ENCODE results near the gene RNF148.
"Not testable (repeated sequence)": the region's sequence is repeated elsewhere in the genome, so short reads cannot be mapped to it uniquely, and the experiment has no call there.

The RNF148 gene

GRCh38 chr7:122692769-122693309 is 9.9 kb downstream of the RNF148 start:
- Histone ChIP-seq H3K27me3 (ENCODE audit: control insufficient read depth in 5 of 5, insufficient read depth in 4 of 5, low read length in 5 of 5) (no peaks in the 10 kb centered on the region), H3K4me1 (ENCODE audit: control insufficient read depth in 5 of 5, insufficient read depth in 5 of 5, low read length in 5 of 5) (no peaks in the 10 kb centered on the region), H3K4me3 (ENCODE audit: low read depth in 1 of 5, low read length in 5 of 5) (no peak overlapping the region)

GRCh38 chr7:122691569-122692235 is 11.0 kb downstream of the RNF148 start:
- Histone ChIP-seq H3K9ac (ENCODE audit: low read length in 5 of 5) (no peak overlapping the region), H3K4me1 (ENCODE audit: control insufficient read depth in 5 of 5, insufficient read depth in 5 of 5, low read length in 5 of 5) (no peaks in the 10 kb centered on the region), H3K4me3 (ENCODE audit: low read depth in 1 of 5, low read length in 5 of 5) (no peak overlapping the region), H3K36me3 (ENCODE audit: control insufficient read depth in 5 of 5, insufficient read depth in 5 of 5, low read length in 5 of 5) (no peaks in the 10 kb centered on the region), H3K27ac (ENCODE audit: low read depth, low read length) (no peak overlapping the region), H3K27me3 (ENCODE audit: control insufficient read depth in 5 of 5, insufficient read depth in 4 of 5, low read length in 5 of 5) (no peaks in the 10 kb centered on the region), H3K9me3 (ENCODE audit: control insufficient read depth in 5 of 5, low read length in 5 of 5) (no peaks in the 10 kb centered on the region)

More at GRCh38 chr7:122692769-122693309, 9.9 kb downstream of the RNF148 start:
- Histone ChIP-seq H3K9me3 (ENCODE audit: control insufficient read depth in 5 of 5, low read length in 5 of 5) (no peaks in the 10 kb centered on the region), H3K9ac (ENCODE audit: low read length in 5 of 5) (no peak overlapping the region), H3K36me3 (ENCODE audit: control insufficient read depth in 5 of 5, insufficient read depth in 5 of 5, low read length in 5 of 5) (no peaks in the 10 kb centered on the region), H3K27ac (ENCODE audit: low read depth, low read length) (no peak overlapping the region)

- Histone ChIP-seq H3K4me1 (ENCODE audit: control insufficient read depth in 5 of 5, insufficient read depth in 5 of 5, low read length in 5 of 5) (no peaks in the 10 kb centered on the region), H3K4me3 (ENCODE audit: low read depth in 1 of 5, low read length in 5 of 5) (no peak overlapping the region), H3K27ac (ENCODE audit: low read depth, low read length) (no peak overlapping the region), H3K9me3 (ENCODE audit: control insufficient read depth in 5 of 5, low read length in 5 of 5) (no peaks in the 10 kb centered on the region), H3K36me3 (ENCODE audit: control insufficient read depth in 5 of 5, insufficient read depth in 5 of 5, low read length in 5 of 5) (no peaks in the 10 kb centered on the region), H3K27me3 (ENCODE audit: control insufficient read depth in 5 of 5, insufficient read depth in 4 of 5, low read length in 5 of 5) (no peaks in the 10 kb centered on the region), H3K9ac (ENCODE audit: low read length in 5 of 5) (no peak overlapping the region)
Measured at GRCh38 chr7:122689346-122690109, 13.2 kb downstream of the RNF148 start.

GRCh38 chr7:122688400-122688998 is 14.2 kb downstream of the RNF148 start:
- H3K4me3 ChIP-seq (ENCODE audit: low read depth in 1 of 5, low read length in 5 of 5), result no peak overlapping the region
- H3K9ac ChIP-seq (ENCODE audit: low read length in 5 of 5), result no peak overlapping the region
- H3K9me3 ChIP-seq (ENCODE audit: control insufficient read depth in 5 of 5, low read length in 5 of 5), result no peaks in the 10 kb centered on the region
- H3K27me3 ChIP-seq (ENCODE audit: control insufficient read depth in 5 of 5, insufficient read depth in 4 of 5, low read length in 5 of 5), result no peaks in the 10 kb centered on the region
- H3K36me3 ChIP-seq (ENCODE audit: control insufficient read depth in 5 of 5, insufficient read depth in 5 of 5, low read length in 5 of 5), result no peaks in the 10 kb centered on the region
- H3K4me1 ChIP-seq (ENCODE audit: control insufficient read depth in 5 of 5, insufficient read depth in 5 of 5, low read length in 5 of 5), result no peaks in the 10 kb centered on the region
- no peak overlapping the region for H3K27ac ChIP-seq (ENCODE audit: low read depth, low read length)

GRCh38 chr7:122686360-122686878 is 16.3 kb downstream of the RNF148 start:
- Histone ChIP-seq H3K36me3 (ENCODE audit: control insufficient read depth in 5 of 5, insufficient read depth in 5 of 5, low read length in 5 of 5) (no peaks in the 10 kb centered on the region), H3K27ac (ENCODE audit: low read depth, low read length) (no peak overlapping the region), H3K27me3 (ENCODE audit: control insufficient read depth in 5 of 5, insufficient read depth in 4 of 5, low read length in 5 of 5) (no peaks in the 10 kb centered on the region)

GRCh38 chr7:122684504-122684903 is 18.2 kb downstream of the RNF148 start:
- no peaks in the 10 kb centered on the region for H3K9me3 ChIP-seq (ENCODE audit: control insufficient read depth in 5 of 5, low read length in 5 of 5)
- H3K4me3 ChIP-seq (ENCODE audit: low read depth in 1 of 5, low read length in 5 of 5), result no peak overlapping the region
- no peaks in the 10 kb centered on the region for H3K36me3 ChIP-seq (ENCODE audit: control insufficient read depth in 5 of 5, insufficient read depth in 5 of 5, low read length in 5 of 5)
- no peaks in the 10 kb centered on the region for H3K4me1 ChIP-seq (ENCODE audit: control insufficient read depth in 5 of 5, insufficient read depth in 5 of 5, low read length in 5 of 5)
- H3K9ac ChIP-seq (ENCODE audit: low read length in 5 of 5), result no peak overlapping the region
- no peaks in the 10 kb centered on the region for H3K27me3 ChIP-seq (ENCODE audit: control insufficient read depth in 5 of 5, insufficient read depth in 4 of 5, low read length in 5 of 5)
- H3K27ac ChIP-seq (ENCODE audit: low read depth, low read length), result no peak overlapping the region

More at GRCh38 chr7:122686360-122686878, 16.3 kb downstream of the RNF148 start:
- Histone ChIP-seq H3K9me3 (ENCODE audit: control insufficient read depth in 5 of 5, low read length in 5 of 5) (no peaks in the 10 kb centered on the region), H3K9ac (ENCODE audit: low read length in 5 of 5) (no peak overlapping the region), H3K4me3 (ENCODE audit: low read depth in 1 of 5, low read length in 5 of 5) (no peak overlapping the region), H3K4me1 (ENCODE audit: control insufficient read depth in 5 of 5, insufficient read depth in 5 of 5, low read length in 5 of 5) (no peaks in the 10 kb centered on the region)

GRCh38 chr7:122682815-122683550 is 19.7 kb downstream of the RNF148 start:
- Histone ChIP-seq H3K36me3 (ENCODE audit: control insufficient read depth in 5 of 5, insufficient read depth in 5 of 5, low read length in 5 of 5) (no peaks in the 10 kb centered on the region), H3K27ac (ENCODE audit: low read depth, low read length) (no peak overlapping the region), H3K9me3 (ENCODE audit: control insufficient read depth in 5 of 5, low read length in 5 of 5) (no peaks in the 10 kb centered on the region), H3K4me3 (ENCODE audit: low read depth in 1 of 5, low read length in 5 of 5) (no peak overlapping the region), H3K4me1 (ENCODE audit: control insufficient read depth in 5 of 5, insufficient read depth in 5 of 5, low read length in 5 of 5) (no peaks in the 10 kb centered on the region), H3K9ac (ENCODE audit: low read length in 5 of 5) (no peak overlapping the region), H3K27me3 (ENCODE audit: control insufficient read depth in 5 of 5, insufficient read depth in 4 of 5, low read length in 5 of 5) (no peaks in the 10 kb centered on the region)

GRCh38 chr7:122681186-122681585 is 21.5 kb downstream of the RNF148 start:
- not testable (repeated sequence) for H3K9me3 ChIP-seq (ENCODE audit: control insufficient read depth in 5 of 5, low read length in 5 of 5); H3K9ac ChIP-seq (ENCODE audit: low read length in 5 of 5); H3K27ac ChIP-seq (ENCODE audit: low read depth, low read length); H3K4me1 ChIP-seq (ENCODE audit: control insufficient read depth in 5 of 5, insufficient read depth in 5 of 5, low read length in 5 of 5); H3K4me3 ChIP-seq (ENCODE audit: low read depth in 1 of 5, low read length in 5 of 5); H3K27me3 ChIP-seq (ENCODE audit: control insufficient read depth in 5 of 5, insufficient read depth in 4 of 5, low read length in 5 of 5); H3K36me3 ChIP-seq (ENCODE audit: control insufficient read depth in 5 of 5, insufficient read depth in 5 of 5, low read length in 5 of 5)

- no peak overlapping the region for H3K4me3 ChIP-seq (ENCODE audit: low read depth in 1 of 5, low read length in 5 of 5)
- no peak overlapping the region for H3K27ac ChIP-seq (ENCODE audit: low read depth, low read length)
- no peak overlapping the region for H3K9ac ChIP-seq (ENCODE audit: low read length in 5 of 5)
- no peaks in the 10 kb centered on the region for H3K9me3 ChIP-seq (ENCODE audit: control insufficient read depth in 5 of 5, low read length in 5 of 5)
- H3K4me1 ChIP-seq (ENCODE audit: control insufficient read depth in 5 of 5, insufficient read depth in 5 of 5, low read length in 5 of 5), result peaks cover 0 to 3% (median under 1%) of the 10 kb centered on the region in 5 donors
- no peaks in the 10 kb centered on the region for H3K27me3 ChIP-seq (ENCODE audit: control insufficient read depth in 5 of 5, insufficient read depth in 4 of 5, low read length in 5 of 5)
- H3K36me3 ChIP-seq (ENCODE audit: control insufficient read depth in 5 of 5, insufficient read depth in 5 of 5, low read length in 5 of 5), result no peaks in the 10 kb centered on the region
Measured at GRCh38 chr7:122679813-122680212, 22.9 kb downstream of the RNF148 start.

Data from subcutaneous abdominal adipose tissue (tissue), 5 donors.